CD8-positive, alpha-beta memory T cell (primary cell): ENCODE results near the gene AQP12B. TPM values are rescaled to one million over a fixed set of nuclear protein-coding genes. Genes with fewer than 3 reads are reported as not detected.

Experiments
- CTCF ChIA-PET: fragments of 350-600 bp; sonication (Branson Sonifier 250); formaldehyde crosslinking; loops from one replicate; lab custom pipeline; 2021; ENCODE audit warnings: antibody characterized with exemption; lab: Charles Lee
- POLR2A ChIA-PET: fragments of 350-600 bp; sonication (Branson Sonifier 250); formaldehyde crosslinking; loops from one replicate; lab custom pipeline; 2021; ENCODE audit warnings: antibody characterized with exemption; lab: Charles Lee
- DNase-seq, 5 donors: peaks; one replicate each; pipeline versions ENCODE4 v3.0.0 to v3.0.0-alpha.2; 2020 to 2022; ENCODE audit warnings: mixed read lengths in 1 of 5
- H3K27ac ChIP-seq: one replicate; pipeline ENCODE4 v1.7.0; 2013; ENCODE audit warnings: low read depth, mild to moderate bottlenecking, low read length, moderate library complexity
- H3K27me3 ChIP-seq: 2 replicates; pipeline ENCODE4 v1.7.0; 2013; ENCODE audit warnings: low read length, mild to moderate bottlenecking; ENCODE audit not compliant: insufficient read depth, poor library complexity, severe bottlenecking
- H3K36me3 ChIP-seq: 2 replicates; pipeline ENCODE4 v1.7.0; 2013; ENCODE audit warnings: mild to moderate bottlenecking, low read length, moderate library complexity; ENCODE audit not compliant: insufficient read depth
- H3K4me1 ChIP-seq: 2 replicates; pipeline ENCODE4 v1.7.0; 2013; ENCODE audit warnings: mild to moderate bottlenecking, low read length, moderate library complexity; ENCODE audit not compliant: insufficient read depth
- H3K4me3 ChIP-seq: 2 replicates; pipeline ENCODE4 v1.7.0; 2013; ENCODE audit warnings: mild to moderate bottlenecking, low read length
- H3K9me3 ChIP-seq: 2 replicates; pipeline ENCODE4 v1.7.0; 2013; ENCODE audit warnings: mild to moderate bottlenecking, low read length
- H3K27ac Mint-ChIP-seq, 8 donors: one replicate each; pipeline ENCODE4 v1.8.0; 2020 to 2021; ENCODE audit warnings: mixed read lengths in 8 of 8, mild to moderate bottlenecking in 6 of 8, inconsistent platforms in 3 of 8, moderate library complexity in 3 of 8
- H3K27me3 Mint-ChIP-seq, 2 donors: one replicate each; pipeline ENCODE4 v1.8.0; 2020 to 2021; ENCODE audit warnings: mixed read lengths in 2 of 2, mild to moderate bottlenecking in 1 of 2, moderate library complexity in 1 of 2
- H3K36me3 Mint-ChIP-seq, 3 donors: one replicate each; pipeline ENCODE4 v1.8.0; 2020 to 2021; ENCODE audit warnings: mixed read lengths in 3 of 3, inconsistent platforms in 1 of 3, mild to moderate bottlenecking in 1 of 3
- H3K4me1 Mint-ChIP-seq, 3 donors: one replicate each; pipeline ENCODE4 v1.8.0; 2020 to 2021; ENCODE audit warnings: mixed read lengths in 3 of 3, inconsistent platforms in 1 of 3, mild to moderate bottlenecking in 1 of 3
- H3K4me3 Mint-ChIP-seq, 7 donors: one replicate each; pipeline ENCODE4 v1.8.0; 2020 to 2021; ENCODE audit warnings: mixed read lengths in 7 of 7, mild to moderate bottlenecking in 6 of 7, moderate library complexity in 4 of 7, inconsistent platforms in 2 of 7
- H3K9me3 Mint-ChIP-seq, 5 donors: one replicate each; pipeline ENCODE4 v1.8.0; 2020 to 2022; ENCODE audit warnings: mixed read lengths in 5 of 5, mild to moderate bottlenecking in 3 of 5, moderate library complexity in 2 of 5, inconsistent platforms in 1 of 5
- polyA plus RNA-seq: library from polyadenylated mRNA; unstranded; fragments of 300-500 nt; fragmentation: Illumina TruSeq; gene quantifications from one replicate; pipeline ENCODE4 v1.2.3, GENCODE V29; 2021
- total RNA-seq, 2 experiments: library from RNA; stranded (reverse); gene quantifications; one replicate each; pipeline ENCODE4 v1.2.3, GENCODE V29; 2021

The AQP12B gene
- total and polyA plus RNA-seq, 3 experiments from 2014 or later = not detected

- Histone ChIP-seq H3K27me3 (no peaks in the 10 kb centered on the region), H3K9me3 (peaks cover 4% of the 10 kb centered on the region), H3K4me1 (no peaks in the 10 kb centered on the region), H3K27ac (no peak overlapping the region), H3K4me3 (no peak overlapping the region), H3K36me3 (no peaks in the 10 kb centered on the region)
- POLR2A ChIA-PET = no interaction called here
- peaks cover 3 to 9% (median 5%) of the 10 kb centered on the region in 3 donors for H3K36me3 Mint-ChIP-seq
- H3K27me3 Mint-ChIP-seq = peaks cover 0 to 2% of the 10 kb centered on the region in 2 donors
- no peak for DNase-seq
- CTCF ChIA-PET = no interaction called here
- H3K9me3 Mint-ChIP-seq = peaks cover 4 to 17% (median 8%) of the 10 kb centered on the region in 5 donors
- no peak overlapping the region for H3K4me3 Mint-ChIP-seq
- H3K4me1 Mint-ChIP-seq = no peaks in the 10 kb centered on the region
- H3K27ac Mint-ChIP-seq = peak overlapping the region in 2 of 8 donors; percentile 27 to 80
These were observed 44.8 kb downstream of the AQP12B start for GRCh38 chr2:240637901-240638345.

GRCh38 chr2:240637116-240637900, 45.4 kb downstream of the AQP12B start:
- Mint-ChIP-seq H3K9me3 (peaks cover 4 to 17% (median 9%) of the 10 kb centered on the region in 5 donors), H3K36me3 (peaks cover 3 to 9% (median 5%) of the 10 kb centered on the region in 3 donors), H3K4me1 (no peaks in the 10 kb centered on the region), H3K27ac (no peak overlapping the region), H3K4me3 (no peak overlapping the region), H3K27me3 (peaks cover 0 to 2% of the 10 kb centered on the region in 2 donors)
- no peak overlapping the region for H3K4me3 ChIP-seq
- POLR2A ChIA-PET = no interaction called here
- H3K27ac ChIP-seq = no peak overlapping the region
- CTCF ChIA-PET = no interaction called here
- H3K36me3 ChIP-seq = no peaks in the 10 kb centered on the region
- DNase-seq = no peak
- no peaks in the 10 kb centered on the region for H3K27me3 ChIP-seq
- peaks cover 4% of the 10 kb centered on the region for H3K9me3 ChIP-seq
- H3K4me1 ChIP-seq = no peaks in the 10 kb centered on the region

GRCh38 chr2:240636563-240637115, 46.0 kb downstream of the AQP12B start:
- ChIA-PET POLR2A (no interaction called here), CTCF (no interaction called here)
- Histone ChIP-seq H3K27ac (no peak overlapping the region), H3K27me3 (no peaks in the 10 kb centered on the region), H3K4me1 (no peaks in the 10 kb centered on the region), H3K4me3 (no peak overlapping the region), H3K36me3 (no peaks in the 10 kb centered on the region), H3K9me3 (peaks cover 4% of the 10 kb centered on the region)
- Mint-ChIP-seq H3K4me3 (peak overlapping the region in 1 of 7 donors; percentile 72), H3K27ac (peak overlapping the region in 1 of 8 donors; percentile 64), H3K9me3 (peaks cover 4 to 17% (median 9%) of the 10 kb centered on the region in 5 donors), H3K27me3 (peaks cover 0 to 2% of the 10 kb centered on the region in 2 donors), H3K36me3 (peaks cover 3 to 9% (median 5%) of the 10 kb centered on the region in 3 donors), H3K4me1 (no peaks in the 10 kb centered on the region)
- DNase-seq = peak in 1 of 5 donors; percentile 42

- ChIA-PET POLR2A (no interaction called here), CTCF (no interaction called here)
- H3K9me3 Mint-ChIP-seq = peaks cover 4 to 17% (median 9%) of the 10 kb centered on the region in 5 donors
- no peaks in the 10 kb centered on the region for H3K4me1 ChIP-seq
- peaks cover 0 to 2% of the 10 kb centered on the region in 2 donors for H3K27me3 Mint-ChIP-seq
- no peak overlapping the region for H3K4me3 ChIP-seq
- H3K27ac ChIP-seq = no peak overlapping the region
- no peak overlapping the region for H3K27ac Mint-ChIP-seq
- H3K27me3 ChIP-seq = no peaks in the 10 kb centered on the region
- peaks cover 3 to 9% (median 5%) of the 10 kb centered on the region in 3 donors for H3K36me3 Mint-ChIP-seq
- no peaks in the 10 kb centered on the region for H3K4me1 Mint-ChIP-seq
- DNase-seq = no peak
- H3K36me3 ChIP-seq = no peaks in the 10 kb centered on the region
- H3K4me3 Mint-ChIP-seq = no peak overlapping the region
- H3K9me3 ChIP-seq = peaks cover 4% of the 10 kb centered on the region
These were observed 46.6 kb downstream of the AQP12B start for GRCh38 chr2:240635998-240636547.

GRCh38 chr2:240635121-240635997, 47.3 kb downstream of the AQP12B start:
- ChIA-PET CTCF (no interaction called here), POLR2A (no interaction called here)
- peak in 1 of 5 donors; percentile 36 for DNase-seq
- peaks cover 5 to 9% (median 6%) of the 10 kb centered on the region in 3 donors for H3K36me3 Mint-ChIP-seq
- Histone ChIP-seq H3K27ac (no peak overlapping the region), H3K36me3 (no peaks in the 10 kb centered on the region), H3K27me3 (no peaks in the 10 kb centered on the region), H3K4me3 (no peak overlapping the region), H3K4me1 (no peaks in the 10 kb centered on the region), H3K9me3 (peaks cover 4% of the 10 kb centered on the region)
- peak overlapping the region in 2 of 8 donors; percentile 67 to 72 for H3K27ac Mint-ChIP-seq
- H3K4me3 Mint-ChIP-seq = no peak overlapping the region
- no peaks in the 10 kb centered on the region for H3K4me1 Mint-ChIP-seq
- peaks cover 4 to 17% (median 9%) of the 10 kb centered on the region in 5 donors for H3K9me3 Mint-ChIP-seq
- H3K27me3 Mint-ChIP-seq = peaks cover 0 to 2% of the 10 kb centered on the region in 2 donors

GRCh38 chr2:240632306-240632721, 50.4 kb downstream of the AQP12B start:
- DNase-seq = no peak
- H3K9me3 Mint-ChIP-seq = peaks cover 4 to 15% (median 10%) of the 10 kb centered on the region in 5 donors
- peaks cover 14% of the 10 kb centered on the region for H3K4me1 ChIP-seq
- H3K27me3 Mint-ChIP-seq = no peaks in the 10 kb centered on the region
- no peak overlapping the region for H3K4me3 ChIP-seq
- peaks cover 4% of the 10 kb centered on the region for H3K9me3 ChIP-seq
- H3K4me3 Mint-ChIP-seq = peak overlapping the region in 1 of 7 donors; percentile 69
- peaks cover 0 to 4% (median 0%) of the 10 kb centered on the region in 3 donors for H3K4me1 Mint-ChIP-seq
- H3K27ac ChIP-seq = no peak overlapping the region
- no peaks in the 10 kb centered on the region for H3K36me3 ChIP-seq
- H3K27me3 ChIP-seq = no peaks in the 10 kb centered on the region
- CTCF ChIA-PET = no interaction called here
- POLR2A ChIA-PET = no interaction called here
- peaks cover 5 to 9% (median 6%) of the 10 kb centered on the region in 3 donors for H3K36me3 Mint-ChIP-seq
- H3K27ac Mint-ChIP-seq = no peak overlapping the region

GRCh38 chr2:240631548-240632305, 51.0 kb downstream of the AQP12B start:
- Histone ChIP-seq H3K36me3 (no peaks in the 10 kb centered on the region), H3K27me3 (no peaks in the 10 kb centered on the region), H3K27ac (no peak overlapping the region), H3K4me1 (peaks cover 20% of the 10 kb centered on the region), H3K4me3 (no peak overlapping the region), H3K9me3 (peaks cover 4% of the 10 kb centered on the region)
- DNase-seq = peak in 1 of 5 donors; percentile 37
- Mint-ChIP-seq H3K36me3 (peaks cover 5 to 9% (median 6%) of the 10 kb centered on the region in 3 donors), H3K4me1 (peaks cover 0 to 10% (median 5%) of the 10 kb centered on the region in 3 donors), H3K27me3 (no peaks in the 10 kb centered on the region), H3K9me3 (peaks cover 4 to 15% (median 10%) of the 10 kb centered on the region in 5 donors), H3K4me3 (no peak overlapping the region), H3K27ac (no peak overlapping the region)
- ChIA-PET POLR2A (no interaction called here), CTCF (no interaction called here)
